Esophagus (tissue), 2 donors: ENCODE measurements around the gene ARHGAP25. TPM values are rescaled to one million over a fixed set of nuclear protein-coding genes. Genes with fewer than 3 reads are reported as not detected.

Experiments used
- H3K27ac ChIP-seq, 2 donors: one replicate each; pipeline ENCODE4 v1.5.1; 2013; ENCODE audit warnings: low read depth in 2 of 2, mild to moderate bottlenecking in 2 of 2, inconsistent platforms in 1 of 2, low read length in 1 of 2, moderate library complexity in 1 of 2
- H3K27me3 ChIP-seq, 2 donors: one replicate each; pipeline ENCODE4 v1.6.1; 2013; ENCODE audit warnings: low read length in 2 of 2, control low read depth in 1 of 2, mild to moderate bottlenecking in 1 of 2; ENCODE audit not compliant: insufficient read depth in 2 of 2, control insufficient read depth in 1 of 2
- H3K36me3 ChIP-seq, 2 donors: one replicate each; pipeline ENCODE4 v1.6.1; 2013; ENCODE audit warnings: low read length in 1 of 2; ENCODE audit not compliant: control insufficient read depth in 2 of 2, insufficient read depth in 2 of 2
- H3K4me1 ChIP-seq, 2 donors: one replicate each; pipeline ENCODE4 v1.6.1; 2013; ENCODE audit warnings: low read length in 1 of 2; ENCODE audit not compliant: control insufficient read depth in 2 of 2, insufficient read depth in 2 of 2
- H3K4me3 ChIP-seq, 2 donors: one replicate each; pipeline ENCODE4 v1.5.1; 2013; ENCODE audit warnings: low read length in 2 of 2, mild to moderate bottlenecking in 2 of 2, low read depth in 1 of 2, moderate library complexity in 1 of 2
- H3K9me3 ChIP-seq, 2 donors: one replicate each; pipeline ENCODE4 v1.6.1; 2013; ENCODE audit warnings: mild to moderate bottlenecking in 2 of 2, low read depth in 1 of 2, low read length in 1 of 2, moderate library complexity in 1 of 2; ENCODE audit not compliant: control insufficient read depth in 2 of 2, insufficient read depth in 1 of 2
- WGBS, 2 donors: extraction: QIAGEN DNeasy Blood & Tissue Kit; methylation state at CpG; one replicate each; pipeline ENCODE4 v1.1.7; 2013; 5-methylcytosine and 5-hydroxymethylcytosine counted together
- polyA plus RNA-seq, 2 donors: library from polyadenylated mRNA; stranded (reverse); fragments of 200-250 nt; gene quantifications; one replicate each; pipeline ENCODE4 v1.2.3, GENCODE V29; 2013
- donor health status: healthy with polysubstance abuse.
- donor health status: Bipolar disorder and iron deficiency.

Gene ARHGAP25
- polyA plus RNA-seq, 2 donors: 3.4 to 4.0 TPM

DNA sequence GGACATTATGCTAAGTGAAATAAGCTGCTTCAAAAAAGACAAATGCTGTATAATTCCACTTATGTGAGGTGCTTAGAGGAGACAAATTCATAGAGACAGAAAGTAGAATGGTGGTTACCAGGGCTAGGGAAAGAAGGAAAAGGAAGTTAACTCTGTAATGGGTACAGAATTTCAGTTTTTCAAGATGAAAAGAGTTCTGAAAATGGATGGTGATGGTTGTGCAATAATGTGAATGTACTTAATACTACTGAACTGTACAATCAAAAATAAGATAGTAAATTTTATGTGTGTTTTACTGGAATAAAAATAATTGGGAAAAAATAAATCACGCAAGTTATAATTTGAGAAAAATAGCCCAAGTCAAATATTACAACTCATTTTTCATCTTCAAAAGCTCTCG lies 27.5 kb downstream of the ARHGAP25 start:
- Histone ChIP-seq H3K27me3 (no peaks in the 10 kb centered on the region), H3K27ac (no peak overlapping the region), H3K4me1 (no peaks in the 10 kb centered on the region), H3K36me3 (no peaks in the 10 kb centered on the region), H3K9me3 (no peaks in the 10 kb centered on the region), H3K4me3 (no peak overlapping the region)
- WGBS, 2 donors: 79 to 85% methylated on average over 2 of the region's 2 CpGs

DNA sequence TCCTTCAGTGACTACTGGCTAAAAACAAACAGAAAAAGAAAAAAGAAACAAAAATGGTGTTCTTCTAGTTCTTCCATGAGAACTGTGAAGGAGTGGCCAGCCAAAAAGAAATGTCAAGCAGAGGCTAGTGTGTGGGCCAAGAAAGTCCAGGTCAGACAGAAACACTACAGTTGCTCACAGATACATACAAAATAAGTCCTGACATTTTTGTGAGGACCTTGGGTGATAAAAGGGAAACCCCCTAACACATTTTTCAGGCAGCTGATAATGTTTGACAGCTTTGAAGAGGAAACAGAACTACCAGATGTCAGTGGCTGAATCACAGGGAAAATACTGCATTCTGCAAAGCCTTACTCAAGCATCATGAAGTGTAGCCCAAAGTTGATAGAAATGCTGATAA lies 28.1 kb downstream of the ARHGAP25 start:
- Histone ChIP-seq H3K9me3 (no peaks in the 10 kb centered on the region), H3K27ac (no peak overlapping the region), H3K27me3 (no peaks in the 10 kb centered on the region), H3K36me3 (no peaks in the 10 kb centered on the region), H3K4me3 (no peak overlapping the region), H3K4me1 (no peaks in the 10 kb centered on the region)

DNA sequence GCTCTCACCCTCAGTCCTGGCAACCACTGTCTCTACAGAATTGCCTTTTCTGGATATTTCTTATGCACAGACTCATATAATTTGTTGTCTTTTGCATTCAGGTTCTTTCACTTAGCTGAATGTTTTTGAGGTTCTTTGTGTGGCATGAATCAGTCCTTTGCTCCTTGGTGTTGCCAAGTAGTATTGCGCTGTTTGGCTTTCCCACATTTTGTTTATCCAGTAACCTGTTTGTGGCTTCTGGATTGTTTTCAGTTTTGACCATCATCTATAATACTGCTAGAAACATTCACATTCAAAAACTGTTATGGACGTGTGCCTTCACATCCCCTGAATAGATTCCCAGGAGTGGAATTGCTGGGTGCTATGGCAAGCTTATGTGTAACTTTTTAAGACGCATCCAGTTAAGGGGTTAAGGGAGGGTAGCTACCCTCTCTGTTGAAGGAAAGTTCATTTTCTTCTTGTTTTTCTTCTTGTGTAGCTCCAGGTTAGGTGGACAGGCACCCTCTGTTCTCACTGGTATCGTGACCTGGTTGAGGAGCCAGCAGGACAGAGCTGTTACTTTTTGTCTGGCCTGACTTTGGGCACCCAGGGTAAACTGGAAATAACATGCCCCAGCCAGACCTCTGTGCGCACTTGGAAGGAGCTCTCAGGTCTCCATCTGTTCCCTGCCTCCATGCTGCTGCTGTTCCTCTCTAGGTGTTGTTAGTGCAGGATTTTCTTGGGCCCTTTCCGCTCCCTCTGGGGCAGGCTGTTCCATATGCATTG lies 29.6 kb downstream of the ARHGAP25 start:
- 76 to 90% methylated on average over 6 of the region's 6 CpGs for WGBS, 2 donors
- Histone ChIP-seq H3K36me3 (no peaks in the 10 kb centered on the region), H3K4me1 (no peaks in the 10 kb centered on the region), H3K27ac (peak overlapping the region; percentile 40 to 66), H3K9me3 (no peaks in the 10 kb centered on the region), H3K27me3 (no peaks in the 10 kb centered on the region), H3K4me3 (no peak overlapping the region)

DNA sequence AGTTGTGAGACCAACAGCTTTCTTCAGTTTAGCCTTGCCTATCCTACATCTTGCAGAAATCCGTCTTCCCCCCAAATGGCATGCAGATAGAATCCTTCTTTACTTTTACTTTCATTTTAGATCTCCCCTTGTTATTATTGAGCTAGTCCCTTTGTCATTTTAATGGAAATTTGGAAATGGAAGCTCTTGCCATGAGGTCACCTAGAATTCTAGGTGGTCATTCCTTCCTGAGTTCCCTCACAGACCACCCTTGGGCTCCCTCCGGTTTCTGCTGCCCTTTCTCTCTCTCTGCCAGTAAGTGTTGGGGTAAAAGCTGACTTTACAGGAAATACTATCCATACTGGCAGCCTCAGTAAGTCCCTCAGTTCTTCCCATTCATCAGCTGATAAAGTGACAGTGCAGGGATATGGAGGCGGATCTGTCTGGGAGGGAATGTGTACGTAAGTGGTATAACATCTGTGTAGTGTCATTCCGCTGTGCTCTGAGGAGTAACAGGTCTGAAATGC lies 30.2 kb downstream of the ARHGAP25 start:
- H3K4me1 ChIP-seq: peaks cover 0 to 3% of the 10 kb centered on the region in 2 donors
- H3K36me3 ChIP-seq: no peaks in the 10 kb centered on the region
- H3K9me3 ChIP-seq: no peaks in the 10 kb centered on the region
- 79 to 84% methylated on average over 5 of the region's 5 CpGs for WGBS, 2 donors
- peak overlapping the region in 1 of 2 donors; percentile 66 for H3K27ac ChIP-seq
- H3K4me3 ChIP-seq: no peak overlapping the region
- H3K27me3 ChIP-seq: no peaks in the 10 kb centered on the region

DNA sequence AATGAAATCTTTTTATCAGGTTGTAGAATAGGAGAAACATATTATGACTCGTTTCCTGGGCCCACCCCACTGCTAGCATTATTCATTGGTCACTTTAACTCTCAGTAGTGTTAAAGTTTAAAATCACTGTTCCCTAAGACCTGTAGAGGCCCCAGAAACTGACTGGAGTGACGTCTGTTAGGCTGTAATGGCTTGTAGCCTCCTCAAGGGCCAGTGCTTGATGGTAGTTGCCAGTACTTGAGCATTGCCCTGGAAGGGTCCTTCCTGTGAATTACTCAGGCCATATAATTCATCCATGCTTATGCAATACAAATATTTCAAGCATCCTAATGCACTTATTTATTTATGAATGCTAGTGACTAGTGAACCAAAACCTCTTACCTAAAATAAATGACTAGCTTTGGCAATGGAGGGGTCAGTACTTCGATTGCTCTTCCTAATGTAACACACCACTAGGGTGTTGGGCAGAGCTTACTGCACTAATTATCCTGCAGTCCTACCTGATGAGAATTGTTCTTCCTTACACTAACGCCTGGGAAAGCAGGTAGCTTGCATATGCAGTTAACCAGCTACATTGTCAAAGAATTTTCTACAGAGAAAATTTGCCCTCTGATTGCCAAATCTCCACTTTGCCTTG lies 31.2 kb downstream of the ARHGAP25 start:
- Histone ChIP-seq H3K27ac (peak overlapping the region in 1 of 2 donors; percentile 18), H3K4me3 (no peak overlapping the region), H3K27me3 (no peaks in the 10 kb centered on the region), H3K9me3 (no peaks in the 10 kb centered on the region), H3K36me3 (no peaks in the 10 kb centered on the region), H3K4me1 (peaks cover 0 to 3% of the 10 kb centered on the region in 2 donors)
- 61 to 65% methylated on average over 4 of the region's 4 CpGs for WGBS, 2 donors

DNA sequence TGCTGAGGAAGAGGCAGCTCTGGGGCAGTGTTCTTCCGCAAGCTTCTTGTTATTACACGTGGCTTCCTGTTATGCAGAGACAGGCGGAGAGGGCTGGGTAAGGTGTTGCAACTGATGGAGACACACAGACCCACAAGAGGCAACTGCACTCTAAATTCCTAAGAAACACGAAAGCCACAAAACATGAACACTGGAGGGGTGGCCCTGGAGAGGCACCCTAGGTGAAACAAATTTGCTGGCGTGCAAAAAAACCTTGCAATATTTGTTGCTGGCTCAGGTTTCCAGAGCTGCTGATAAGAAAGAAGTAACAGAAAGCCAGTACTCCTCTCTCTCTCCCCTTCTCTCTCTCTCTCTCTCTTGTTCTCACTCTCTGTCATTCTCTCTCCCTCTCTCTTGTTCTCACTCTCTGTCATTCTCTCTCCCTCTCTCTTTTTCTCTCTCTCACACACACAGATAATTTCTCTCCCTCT lies 31.8 kb downstream of the ARHGAP25 start:
- Histone ChIP-seq H3K9me3 (no peaks in the 10 kb centered on the region), H3K27me3 (no peaks in the 10 kb centered on the region), H3K4me3 (no peak overlapping the region), H3K36me3 (no peaks in the 10 kb centered on the region), H3K27ac (no peak overlapping the region), H3K4me1 (peaks cover 0 to 5% of the 10 kb centered on the region in 2 donors)
- WGBS, 2 donors: 43 to 48% methylated on average over 5 of the region's 5 CpGs

DNA sequence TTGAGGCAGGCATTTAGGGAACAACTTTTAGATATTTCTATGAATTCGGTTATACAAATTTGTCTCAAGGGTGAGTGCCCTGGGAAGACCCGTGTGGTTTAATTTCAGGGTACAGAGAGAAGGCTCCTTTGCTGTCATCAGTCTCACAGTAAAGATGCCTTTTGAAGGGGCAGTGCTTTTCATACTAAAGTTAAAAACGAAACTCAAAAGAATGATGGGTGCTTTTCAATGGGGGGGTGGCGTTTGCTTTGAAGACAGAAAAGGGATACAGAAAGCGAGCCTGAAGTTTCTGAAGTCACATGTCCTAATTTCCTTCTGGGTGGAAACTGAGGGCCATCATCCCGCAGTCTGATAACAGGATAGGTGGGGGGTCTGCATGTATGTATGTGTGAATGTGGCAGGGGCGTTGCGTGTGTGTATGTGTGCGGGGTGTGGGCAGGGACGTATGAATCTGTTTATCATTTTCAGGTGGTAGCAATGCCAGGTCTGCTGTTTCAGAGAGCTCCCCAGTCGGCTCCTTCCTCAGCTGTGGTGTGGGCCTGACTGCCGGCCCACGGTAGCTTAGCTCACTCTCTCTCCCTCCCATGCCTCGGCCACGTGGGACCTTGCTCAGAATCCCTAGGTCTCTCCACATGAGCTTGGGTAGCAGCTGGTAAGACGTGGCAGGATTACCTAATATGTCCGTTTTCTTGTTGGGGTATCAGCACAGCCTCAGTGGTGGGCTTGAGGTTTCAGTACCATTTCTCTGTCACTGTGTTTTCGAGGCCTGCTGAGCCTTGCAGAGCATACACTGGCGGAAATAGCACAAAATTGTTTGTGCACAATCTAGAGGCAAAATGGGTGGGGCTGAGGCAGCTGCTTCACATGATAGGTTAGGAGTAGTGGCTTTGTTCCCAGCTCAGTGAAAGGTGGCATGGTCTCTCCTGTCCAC lies 32.7 kb downstream of the ARHGAP25 start:
- no peaks in the 10 kb centered on the region for H3K27me3 ChIP-seq
- H3K27ac ChIP-seq: peak overlapping the region; percentile 51 to 62
- peaks cover 0 to 9% of the 10 kb centered on the region in 2 donors for H3K4me1 ChIP-seq
- 78 to 80% methylated on average over 19 of the region's 19 CpGs for WGBS, 2 donors
- H3K4me3 ChIP-seq: no peak overlapping the region
- no peaks in the 10 kb centered on the region for H3K9me3 ChIP-seq
- H3K36me3 ChIP-seq: no peaks in the 10 kb centered on the region

DNA sequence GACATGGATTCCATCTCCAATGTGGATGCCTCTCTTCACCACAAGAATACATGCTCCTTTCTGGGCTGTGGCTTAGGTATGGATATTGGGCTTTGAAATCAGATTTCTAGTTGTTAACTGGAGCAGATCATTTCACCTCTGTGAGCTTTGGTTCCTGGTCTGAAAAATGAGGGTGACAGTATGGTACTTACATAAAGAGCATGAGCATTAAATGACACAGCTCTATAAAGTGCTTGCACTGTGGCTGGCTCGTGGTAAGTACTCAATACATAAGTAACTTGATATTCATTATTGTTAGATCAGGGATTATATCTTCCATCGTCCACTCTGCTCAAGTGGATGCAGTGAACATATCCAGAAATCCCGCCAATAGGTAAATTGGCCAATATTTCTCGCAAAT lies 33.4 kb downstream of the ARHGAP25 start:
- 88 to 89% methylated on average over 4 of the region's 4 CpGs for WGBS, 2 donors
- Histone ChIP-seq H3K4me3 (no peak overlapping the region), H3K36me3 (no peaks in the 10 kb centered on the region), H3K27ac (peak overlapping the region in 1 of 2 donors; percentile 62), H3K27me3 (no peaks in the 10 kb centered on the region), H3K9me3 (no peaks in the 10 kb centered on the region), H3K4me1 (peaks cover 0 to 9% of the 10 kb centered on the region in 2 donors)

DNA sequence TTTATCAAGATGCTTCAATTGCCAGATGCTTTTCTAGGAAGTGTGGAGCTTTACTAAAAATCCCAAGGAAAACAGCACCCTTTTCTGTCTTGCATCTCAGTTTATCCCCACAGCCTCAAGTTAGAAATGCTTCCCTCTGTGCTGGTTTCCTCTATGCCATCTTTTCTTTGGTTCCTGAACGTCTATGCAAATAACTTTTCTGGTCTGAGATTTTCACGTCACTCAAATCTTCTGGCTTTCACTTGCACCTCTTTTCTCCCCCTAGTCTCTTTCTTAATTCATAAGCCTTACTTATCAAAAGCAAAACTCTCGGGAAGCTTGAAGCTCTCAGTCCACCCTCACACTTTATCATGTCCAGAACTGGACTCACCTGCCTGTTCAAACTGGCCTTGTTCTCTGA lies 33.9 kb downstream of the ARHGAP25 start:
- H3K36me3 ChIP-seq: no peaks in the 10 kb centered on the region
- no peak overlapping the region for H3K27ac ChIP-seq
- H3K9me3 ChIP-seq: no peaks in the 10 kb centered on the region
- no peaks in the 10 kb centered on the region for H3K27me3 ChIP-seq
- H3K4me1 ChIP-seq: peaks cover 0 to 9% of the 10 kb centered on the region in 2 donors
- WGBS, 2 donors: 71 to 74% methylated on average over 3 of the region's 3 CpGs
- H3K4me3 ChIP-seq: no peak overlapping the region
